Muscle layer of duodenum (tissue), 2 donors: ENCODE measurements around the gene NQO1.
A peak's percentile ranks its signal among the peaks of the same experiment; 100 is the strongest.
"Not testable (repeated sequence)": the region's sequence is repeated elsewhere in the genome, so short reads cannot be mapped to it uniquely, and the experiment has no call there.

Source experiments
- H3K27ac ChIP-seq: one replicate; pipeline ENCODE4 v1.7.0; 2013; ENCODE audit warnings: mild to moderate bottlenecking, low read length
- H3K27me3 ChIP-seq: one replicate; pipeline ENCODE4 v1.7.0; 2013; ENCODE audit warnings: low read depth, mild to moderate bottlenecking, control low read depth, low read length
- H3K36me3 ChIP-seq, 2 donors: one replicate each; pipeline ENCODE4 v1.7.0; 2013; ENCODE audit warnings: low read length in 2 of 2, control low read depth in 1 of 2, mild to moderate bottlenecking in 1 of 2; ENCODE audit not compliant: insufficient read depth in 2 of 2, control insufficient read depth in 1 of 2
- H3K4me1 ChIP-seq, 2 donors: one replicate each; pipeline ENCODE4 v1.7.0; 2013; ENCODE audit warnings: low read length in 2 of 2, mild to moderate bottlenecking in 2 of 2, control low read depth in 1 of 2, moderate library complexity in 1 of 2; ENCODE audit not compliant: insufficient read depth in 2 of 2, control insufficient read depth in 1 of 2
- H3K4me3 ChIP-seq, 2 donors: one replicate each; pipeline ENCODE4 v1.7.0; 2013; ENCODE audit warnings: low read length in 2 of 2, low read depth in 1 of 2, mild to moderate bottlenecking in 1 of 2
- H3K9me3 ChIP-seq, 2 donors: one replicate each; pipeline ENCODE4 v1.7.0; 2013; ENCODE audit warnings: low read length in 2 of 2, control low read depth in 1 of 2, mild to moderate bottlenecking in 1 of 2; ENCODE audit not compliant: control insufficient read depth in 1 of 2
- donor health status: healthy.

NQO1 gene

DNA sequence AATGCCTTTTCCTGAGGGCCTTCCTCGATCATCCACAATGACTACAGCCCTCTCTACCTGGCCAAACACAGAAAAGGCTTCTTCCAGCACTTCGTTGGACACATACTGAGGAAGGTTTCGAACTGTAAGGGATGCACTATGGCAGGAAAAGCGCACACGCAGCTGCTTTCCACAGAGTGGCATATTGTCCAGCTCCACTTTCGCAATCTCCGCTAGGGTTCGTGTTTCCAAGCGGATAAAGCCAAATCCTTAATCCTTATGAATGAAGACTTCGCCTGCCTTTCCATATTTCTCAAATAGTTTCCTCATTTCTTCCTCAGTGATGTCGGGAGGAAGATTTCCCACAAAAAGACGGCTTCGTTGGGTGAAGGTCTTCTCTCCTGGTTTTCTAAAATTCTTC lies 31.0 kb upstream of the NQO1 start:
- H3K36me3 ChIP-seq, H3K27ac ChIP-seq, H3K27me3 ChIP-seq, H3K4me3 ChIP-seq, H3K9me3 ChIP-seq: not testable (repeated sequence)
- peaks cover 4 to 19% of the 10 kb centered on the region in 2 donors for H3K4me1 ChIP-seq

DNA sequence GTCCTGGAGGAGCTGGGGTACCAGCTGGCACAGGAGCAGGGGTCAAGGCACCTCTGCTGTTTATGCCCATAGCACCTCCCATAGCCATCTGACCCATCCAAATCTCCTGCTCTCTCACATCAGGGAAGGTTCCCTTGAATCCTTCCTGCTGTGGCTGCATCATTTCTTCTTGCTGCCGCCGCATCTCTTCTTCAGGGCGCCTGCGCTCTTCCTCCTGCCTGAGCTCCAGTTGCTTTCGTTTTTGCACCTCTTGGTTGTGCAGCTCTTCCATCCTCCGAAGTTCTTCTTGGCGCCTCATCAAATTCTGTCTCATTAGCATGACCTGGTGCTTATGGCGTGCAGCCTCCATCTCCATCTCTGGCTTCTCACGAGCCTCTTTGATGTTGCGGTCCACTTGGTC lies 30.3 kb upstream of the NQO1 start:
- H3K4me3 ChIP-seq, result no peak overlapping the region
- no peaks in the 10 kb centered on the region for H3K9me3 ChIP-seq
- H3K36me3 ChIP-seq, result peaks cover 4 to 5% of the 10 kb centered on the region in 2 donors
- H3K4me1 ChIP-seq, result peaks cover 3 to 19% of the 10 kb centered on the region in 2 donors
- no peak overlapping the region for H3K27ac ChIP-seq
- no peaks in the 10 kb centered on the region for H3K27me3 ChIP-seq

DNA sequence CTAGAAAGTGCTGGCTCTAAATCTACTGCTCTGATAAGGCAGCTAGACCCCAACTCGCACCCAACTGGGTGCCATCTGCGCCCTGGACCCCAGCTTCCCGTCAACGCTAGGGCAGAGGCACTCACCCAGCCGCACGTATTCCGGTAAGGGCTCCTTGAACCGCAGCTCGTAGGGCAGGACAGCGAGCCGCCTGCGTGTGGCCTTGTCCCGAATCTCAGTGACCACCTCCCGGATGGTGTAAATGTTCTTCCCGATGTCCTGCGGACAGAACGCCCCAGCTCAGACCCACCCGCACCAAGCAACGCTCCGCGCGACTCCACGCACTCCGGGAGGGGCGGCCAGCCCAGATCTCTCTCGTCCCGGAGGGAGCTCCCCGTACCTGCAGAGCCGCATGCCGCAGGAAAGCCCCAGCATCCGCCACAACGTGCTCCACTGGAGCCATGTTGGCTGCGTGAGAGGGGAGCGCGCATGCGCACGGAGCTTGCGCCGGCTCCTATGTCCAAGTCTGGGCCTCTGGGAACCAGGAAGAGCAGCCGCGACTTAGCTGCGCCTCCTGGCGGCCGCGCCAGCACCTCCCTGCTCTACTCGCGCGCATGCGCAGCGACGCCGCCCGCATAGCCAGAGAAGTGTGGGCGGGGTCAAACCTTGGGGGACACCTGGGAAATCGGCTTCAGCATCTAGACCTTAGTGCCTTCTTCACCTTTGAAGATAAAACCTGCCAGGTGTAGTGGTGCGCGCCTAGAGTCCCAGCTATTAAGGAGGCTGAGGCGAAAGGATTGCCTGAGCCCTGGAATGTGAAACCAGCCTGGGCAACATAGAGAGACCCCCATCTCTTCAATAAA lies 28.3 kb upstream of the NQO1 start, which contains the start of gene NOB1:
Gene NOB1, minus strand, starts transcription at position 458 of the 842 bp plus-strand sequence. Its CDS starts 16 bp downstream, at position 442.
- Histone ChIP-seq H3K36me3 (peaks cover 12 to 16% of the 10 kb centered on the region in 2 donors), H3K27me3 (no peaks in the 10 kb centered on the region), H3K9me3 (no peaks in the 10 kb centered on the region), H3K4me3 (peak within 1 kb of the TSS; percentile 95 to 98), H3K27ac (peak within 1 kb of the TSS; percentile 82), H3K4me1 (peaks cover 0 to 19% of the 10 kb centered on the region in 2 donors)

DNA sequence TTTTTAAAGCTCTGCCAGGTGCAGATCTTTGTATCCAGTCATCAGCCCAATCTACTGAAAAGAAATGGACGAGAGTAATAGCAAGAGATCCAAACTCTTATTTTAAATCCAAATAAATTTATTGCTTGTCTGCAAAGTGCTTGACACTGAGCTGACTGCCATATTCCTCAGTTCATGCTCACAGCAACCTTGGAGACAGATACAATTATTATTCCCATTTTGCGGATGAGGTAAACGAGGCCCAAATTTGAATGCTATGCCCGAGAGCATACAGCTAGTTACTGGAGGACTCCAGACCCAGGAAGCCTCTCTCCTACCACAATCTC lies 27.7 kb upstream of the NQO1 start:
- Histone ChIP-seq H3K4me1 (peaks cover 0 to 19% of the 10 kb centered on the region in 2 donors), H3K27me3 (no peaks in the 10 kb centered on the region), H3K36me3 (peaks cover 15 to 22% of the 10 kb centered on the region in 2 donors), H3K27ac (peak overlapping the region; percentile 82), H3K4me3 (peak overlapping the region; percentile 95 to 98), H3K9me3 (no peaks in the 10 kb centered on the region)

DNA sequence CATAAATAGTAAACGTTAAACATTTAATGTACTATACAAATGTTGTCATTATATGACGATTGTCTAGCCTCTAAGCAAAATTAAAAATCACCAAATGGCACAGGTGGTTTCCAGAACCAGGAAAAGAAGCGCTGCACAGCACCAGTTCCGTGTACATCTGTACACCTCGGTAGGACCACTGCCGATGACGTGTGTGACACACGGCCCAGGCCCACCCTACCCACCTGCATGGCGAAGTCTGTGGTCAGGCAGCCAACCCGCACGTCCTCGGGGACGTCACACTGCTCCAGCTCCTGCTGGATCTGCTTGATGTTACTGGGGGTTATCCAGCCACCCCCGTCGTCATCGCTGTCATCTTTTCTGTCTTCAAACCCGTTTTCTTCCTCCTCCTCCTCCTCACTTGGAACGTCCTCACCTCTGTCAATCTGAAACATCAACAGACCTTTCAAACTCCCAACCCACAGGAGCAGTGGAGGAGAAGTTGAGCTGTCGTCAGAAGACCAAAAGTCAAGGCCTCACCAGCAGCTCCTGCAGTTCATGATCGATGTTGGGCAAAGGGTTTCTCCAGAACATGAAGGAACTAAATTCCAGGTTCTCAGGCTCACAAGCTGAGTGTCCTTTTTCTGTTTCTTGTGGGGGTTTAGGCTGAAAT lies 22.5 kb upstream of the NQO1 start:
- Histone ChIP-seq H3K27me3 (no peaks in the 10 kb centered on the region), H3K36me3 (peaks cover 46 to 72% of the 10 kb centered on the region in 2 donors), H3K4me3 (no peak overlapping the region), H3K4me1 (peaks cover 0 to 10% of the 10 kb centered on the region in 2 donors), H3K27ac (no peak overlapping the region), H3K9me3 (no peaks in the 10 kb centered on the region)

DNA sequence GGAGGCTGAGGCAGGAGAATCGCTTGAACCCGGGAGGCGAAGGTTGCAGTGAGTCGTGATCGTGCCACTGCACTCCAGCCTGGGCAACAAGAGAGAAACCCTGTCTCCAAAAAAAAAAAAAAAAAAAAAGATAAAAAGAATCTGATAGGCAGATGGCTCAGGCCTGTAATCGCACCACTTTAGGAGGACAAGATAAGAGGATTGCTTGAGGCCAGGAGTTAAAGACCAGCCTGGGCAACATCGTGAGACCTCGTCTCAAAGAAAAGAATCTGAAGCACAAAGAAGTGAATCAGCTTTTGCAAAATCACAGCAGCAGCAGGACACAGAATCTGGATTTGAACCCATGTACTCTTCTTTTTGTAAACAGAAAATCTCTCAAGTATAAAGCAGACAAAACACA lies 20.8 kb upstream of the NQO1 start:
- no peak overlapping the region for H3K27ac ChIP-seq
- H3K9me3 ChIP-seq, result no peaks in the 10 kb centered on the region
- H3K4me1 ChIP-seq, result no peaks in the 10 kb centered on the region
- no peak overlapping the region for H3K4me3 ChIP-seq
- H3K36me3 ChIP-seq, result peaks cover 58 to 89% of the 10 kb centered on the region in 2 donors
- H3K27me3 ChIP-seq, result no peaks in the 10 kb centered on the region

DNA sequence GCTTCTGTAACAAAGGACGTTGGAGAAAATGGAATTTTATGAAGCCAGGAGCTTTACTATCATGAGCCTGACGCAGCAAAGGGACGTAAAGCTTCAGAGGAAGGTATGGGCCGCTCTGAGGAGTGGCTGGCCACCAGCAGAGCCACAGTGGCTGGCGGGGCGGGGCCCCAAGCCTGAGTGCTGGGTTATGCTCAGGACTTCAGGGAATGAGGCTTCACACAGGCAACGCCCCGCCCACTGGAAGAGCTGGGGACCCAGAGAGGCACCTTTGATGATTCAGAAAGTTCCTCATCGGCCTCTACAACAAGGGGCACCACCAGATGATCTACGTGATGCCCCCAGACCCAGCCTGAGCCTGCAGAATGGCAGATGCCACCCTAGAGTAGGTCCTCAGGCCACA lies 19.6 kb upstream of the NQO1 start:
- no peaks in the 10 kb centered on the region for H3K27me3 ChIP-seq
- H3K27ac ChIP-seq, result no peak overlapping the region
- H3K36me3 ChIP-seq, result peaks cover 64 to 95% of the 10 kb centered on the region in 2 donors
- H3K4me3 ChIP-seq, result no peak overlapping the region
- peaks cover 5% of the 10 kb centered on the region in 2 donors for H3K4me1 ChIP-seq
- H3K9me3 ChIP-seq, result no peaks in the 10 kb centered on the region

DNA sequence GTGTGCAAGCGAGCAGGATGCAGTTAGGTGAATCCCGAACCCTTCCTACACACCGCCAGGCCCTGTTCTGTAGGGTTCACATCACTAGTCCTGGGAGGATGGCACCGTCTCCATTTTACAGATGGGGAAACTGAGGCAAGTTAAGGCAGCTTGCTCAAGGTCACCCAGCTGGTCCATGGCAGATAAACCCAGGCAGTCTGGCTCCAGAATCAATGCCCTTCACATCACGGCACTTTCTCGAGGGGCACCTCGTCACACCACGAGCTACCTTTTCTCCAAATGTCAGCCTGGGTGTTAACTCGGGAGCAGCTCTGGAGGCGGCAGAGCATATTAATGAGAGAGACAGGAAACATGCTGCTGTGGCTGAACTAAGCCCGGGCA lies 18.9 kb upstream of the NQO1 start:
- H3K4me3 ChIP-seq, result no peak overlapping the region
- H3K27ac ChIP-seq, result no peak overlapping the region
- no peaks in the 10 kb centered on the region for H3K27me3 ChIP-seq
- H3K9me3 ChIP-seq, result no peaks in the 10 kb centered on the region
- H3K4me1 ChIP-seq, result peaks cover 5% of the 10 kb centered on the region in 2 donors
- peaks cover 61 to 92% of the 10 kb centered on the region in 2 donors for H3K36me3 ChIP-seq

DNA sequence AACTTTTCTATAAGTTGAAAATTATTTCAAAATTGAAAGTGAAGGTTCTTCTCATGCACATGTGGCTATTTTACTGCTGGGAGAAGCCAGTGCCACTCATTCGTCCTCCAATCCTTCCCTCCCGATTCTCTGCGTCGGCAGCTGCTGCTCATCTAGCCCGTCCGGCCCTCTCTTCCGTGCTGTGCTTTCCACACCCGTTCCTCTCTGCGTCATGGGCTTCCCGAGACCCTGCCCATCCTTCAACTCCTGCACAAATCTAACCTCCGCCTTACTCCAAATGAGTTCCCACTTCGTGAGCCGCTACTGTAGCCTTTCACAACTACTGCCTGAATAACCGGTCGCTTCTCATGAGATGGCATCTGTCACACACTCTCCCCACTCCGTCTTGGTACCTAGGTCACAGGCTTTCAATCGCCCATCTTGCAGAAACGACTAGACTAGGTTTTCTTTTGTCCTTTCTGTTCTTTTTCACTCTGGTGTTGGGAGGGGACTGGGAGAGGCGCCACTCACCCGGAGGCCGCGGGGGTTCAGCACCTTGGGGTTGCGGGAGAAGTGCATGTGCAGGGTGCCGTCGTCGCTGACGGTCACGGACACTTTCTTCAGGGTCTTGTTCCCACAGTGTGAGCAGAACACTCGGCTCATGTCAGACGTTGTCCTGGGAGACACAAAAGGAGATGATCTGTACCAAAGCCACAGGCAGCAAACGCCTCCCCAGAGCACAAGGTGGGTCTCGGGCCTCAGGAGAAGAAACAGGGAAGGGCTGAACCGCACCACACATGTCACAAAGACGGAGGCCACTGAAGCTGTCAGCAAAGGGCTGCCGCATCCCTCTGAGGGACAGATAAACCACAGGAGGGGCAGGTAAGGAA lies 18.2 kb upstream of the NQO1 start:
- Histone ChIP-seq H3K27ac (no peak overlapping the region), H3K9me3 (no peaks in the 10 kb centered on the region), H3K36me3 (peaks cover 62 to 88% of the 10 kb centered on the region in 2 donors)

DNA sequence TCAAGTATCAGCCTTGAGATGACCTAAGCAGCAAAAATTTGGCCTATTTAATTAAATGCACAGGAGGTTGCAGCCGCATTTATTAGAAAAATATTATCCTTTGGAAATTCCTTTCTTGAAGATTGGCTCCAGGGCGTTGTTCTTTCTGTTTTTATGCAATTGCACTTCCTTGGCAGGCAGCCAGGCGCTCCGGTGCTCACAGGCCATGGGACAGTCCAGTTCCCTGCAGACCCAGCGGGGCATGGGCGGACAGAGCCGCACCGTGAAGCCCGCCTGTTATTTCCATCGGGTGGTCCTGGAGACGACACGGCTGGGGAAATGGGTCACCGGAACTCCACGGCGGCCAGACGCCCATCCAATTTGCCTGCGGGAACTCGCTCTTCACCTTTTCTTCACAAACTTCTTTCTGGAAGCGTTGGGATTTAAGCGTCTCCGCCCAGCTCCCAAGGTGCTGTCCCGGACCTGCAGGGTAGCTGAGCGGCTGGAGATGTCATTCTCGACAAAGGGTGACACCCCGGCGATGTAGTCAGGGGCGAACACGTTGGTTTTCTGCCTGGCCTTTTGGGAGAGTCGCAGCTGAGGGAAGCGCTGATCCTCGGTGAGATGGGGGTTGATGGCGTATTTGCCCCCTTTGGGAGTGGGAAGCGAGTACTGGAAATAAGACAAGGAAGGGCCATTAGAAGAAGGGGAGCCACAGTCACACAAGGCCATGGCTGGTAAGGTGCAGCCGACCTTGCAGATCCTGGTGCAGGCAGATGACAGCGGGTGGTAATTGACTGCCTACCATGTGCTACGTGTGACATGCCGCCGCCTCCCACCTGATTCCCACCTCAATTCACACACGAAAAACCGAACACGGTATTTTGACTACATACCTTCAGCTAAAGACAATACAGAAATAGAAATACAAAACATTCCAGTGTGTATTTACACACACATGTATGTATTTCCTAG lies 15.9 kb upstream of the NQO1 start:
- Histone ChIP-seq H3K27ac (peak overlapping the region; percentile 43), H3K4me1 (peaks cover 5% of the 10 kb centered on the region in 2 donors), H3K27me3 (no peaks in the 10 kb centered on the region), H3K4me3 (no peak overlapping the region), H3K36me3 (peaks cover 47 to 64% of the 10 kb centered on the region in 2 donors), H3K9me3 (no peaks in the 10 kb centered on the region)

More for the DNA sequence above, 18.2 kb upstream of the NQO1 start:
- no peak overlapping the region for H3K4me3 ChIP-seq
- H3K4me1 ChIP-seq, result peaks cover 5% of the 10 kb centered on the region in 2 donors
- no peaks in the 10 kb centered on the region for H3K27me3 ChIP-seq
